ENCODE data around the gene YARS1.

Gene YARS1

GRCh38 chr1:32742956-32743355 lies 74.2 kb downstream of the YARS1 start:
- in situ Hi-C loops (cut with HindIII; ENCODE audit: low pct_ligation_motif_present, low sequenced_read_pairs) = no loop called here
- no peak overlapping the region for H3K27ac ChIP-seq
- TF ChIP-seq CTCF (IDR thresholded peaks at IDR 0.05; ENCODE audit: low read depth, low read length, missing control alignments) = no peak
- no peaks in the 10 kb centered on the region for H3K36me3 ChIP-seq (replicated peaks)
- H3K27me3 ChIP-seq (replicated peaks) = no peaks in the 10 kb centered on the region
- no peak overlapping the region for H3K4me3 ChIP-seq (ENCODE audit: low read depth, low read length)
- DNase-seq = no peak

DNA sequence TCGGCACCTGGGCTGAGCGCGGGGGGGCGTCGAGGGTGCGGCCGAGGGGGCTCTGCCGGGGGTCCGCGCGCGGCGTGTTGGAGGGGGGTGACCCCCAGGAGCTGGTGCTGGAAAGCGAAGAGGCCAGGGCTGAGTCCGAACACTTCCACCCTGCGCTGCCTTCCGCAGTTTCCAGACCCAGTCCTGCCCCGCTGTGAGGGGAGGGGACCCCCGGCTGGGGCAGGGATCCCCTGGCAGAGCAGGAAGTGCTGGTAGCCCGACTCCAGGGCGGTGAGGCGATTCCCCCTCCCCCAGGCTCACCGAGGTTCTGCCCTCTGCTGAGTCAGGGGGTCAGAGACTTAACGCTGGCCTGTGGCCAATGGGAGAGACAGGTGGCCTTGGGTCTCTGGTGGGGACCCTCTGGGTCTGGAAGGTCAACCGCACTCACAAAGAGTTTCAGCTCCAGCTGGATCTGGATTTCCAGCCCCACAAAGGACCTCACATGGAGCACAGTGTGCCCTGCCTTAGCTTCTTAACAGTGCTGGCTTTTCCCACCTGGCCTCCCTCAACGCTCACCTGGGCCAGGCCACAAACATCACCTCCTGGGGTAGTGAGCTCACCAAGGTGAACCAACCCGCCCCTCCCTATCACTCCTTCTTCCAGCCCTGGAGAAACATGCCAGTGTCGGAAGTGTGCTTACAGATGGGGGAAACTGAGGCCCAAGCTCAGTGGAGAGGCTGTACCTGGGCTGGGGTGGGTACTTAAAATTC lies 74.8 kb downstream of the YARS1 start:
- peak overlapping the region; percentile 45 for H3K4me3 ChIP-seq (ENCODE audit: low read depth, low read length)
- DNase-seq = no peak
- no peak overlapping the region for H3K27ac ChIP-seq
- H3K27me3 ChIP-seq (replicated peaks) = no peaks in the 10 kb centered on the region
- no peaks in the 10 kb centered on the region for H3K36me3 ChIP-seq (replicated peaks)
- in situ Hi-C loops (cut with HindIII; ENCODE audit: low pct_ligation_motif_present, low sequenced_read_pairs) = no loop called here
- no peak for TF ChIP-seq CTCF (IDR thresholded peaks at IDR 0.05; ENCODE audit: low read depth, low read length, missing control alignments)

DNA sequence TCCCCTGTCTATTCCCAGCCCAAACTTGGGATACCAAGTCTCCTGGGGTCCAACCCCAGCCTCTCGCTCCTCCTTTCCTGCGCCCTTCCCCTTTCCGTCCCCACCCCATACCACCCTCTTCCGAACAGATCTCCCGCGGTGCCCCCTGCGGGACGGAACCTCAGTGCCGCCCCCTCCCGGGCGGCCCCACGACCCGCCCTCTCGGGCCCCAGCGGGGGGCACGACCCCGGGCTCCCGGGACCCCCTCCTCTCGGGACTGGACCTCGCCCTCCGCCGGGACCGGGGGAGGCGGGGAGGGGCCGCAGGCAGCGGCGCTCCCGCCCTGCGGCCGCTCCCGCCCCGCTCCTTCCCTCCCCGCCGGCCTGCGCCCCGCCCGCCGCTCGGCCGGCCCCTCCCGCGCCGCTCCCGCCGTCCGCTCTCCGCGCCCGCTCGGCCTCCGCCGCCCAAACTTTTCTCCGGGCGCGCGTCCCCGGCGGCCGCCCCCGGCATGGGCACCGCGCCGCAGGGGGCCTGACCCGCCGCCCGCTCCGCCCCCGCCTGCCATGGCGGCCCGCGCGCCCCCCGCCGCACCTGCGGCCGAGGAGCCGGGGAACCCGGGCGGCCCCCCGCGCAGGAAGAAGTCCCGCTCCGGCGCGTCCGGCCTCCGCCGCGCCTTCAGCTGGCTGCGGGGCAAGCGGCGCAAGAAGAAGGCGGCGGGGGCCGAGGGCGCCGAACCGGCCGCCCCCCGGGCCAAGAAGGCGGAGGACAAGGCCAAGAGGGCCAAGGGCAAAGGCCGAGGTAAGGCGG lies 75.6 kb downstream of the YARS1 start:
- Histone ChIP-seq H3K27ac (no peak overlapping the region), H3K27me3 (replicated peaks) (no peaks in the 10 kb centered on the region), H3K4me3 (ENCODE audit: low read depth, low read length) (peak overlapping the region; percentile 48), H3K36me3 (replicated peaks) (no peaks in the 10 kb centered on the region)
- TF ChIP-seq CTCF (IDR thresholded peaks at IDR 0.05; ENCODE audit: low read depth, low read length, missing control alignments) = peak; percentile 40
- in situ Hi-C loops (cut with HindIII; ENCODE audit: low pct_ligation_motif_present, low sequenced_read_pairs) = no loop called here
- DNase-seq = no peak

DNA sequence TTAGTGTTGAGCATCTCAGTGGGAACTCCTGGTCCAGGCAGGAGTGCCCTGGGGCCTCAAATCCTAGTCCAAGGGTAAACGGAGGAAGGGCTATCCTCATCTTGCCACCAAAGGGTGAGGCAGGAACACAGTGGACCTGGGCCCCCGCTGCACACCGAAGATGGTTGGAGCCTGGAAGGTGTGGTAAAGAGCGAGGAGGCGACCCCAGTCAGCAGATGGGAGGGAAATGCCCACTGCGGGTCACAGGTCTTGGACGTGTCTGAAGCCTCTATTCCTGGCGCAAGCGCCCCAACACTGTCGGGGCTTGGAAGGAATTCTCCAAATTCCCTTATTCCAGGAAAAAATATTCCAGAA lies 76.1 kb downstream of the YARS1 start:
- no peak for DNase-seq
- in situ Hi-C loops (cut with HindIII; ENCODE audit: low pct_ligation_motif_present, low sequenced_read_pairs) = no loop called here
- Histone ChIP-seq H3K36me3 (replicated peaks) (no peaks in the 10 kb centered on the region), H3K27me3 (replicated peaks) (no peaks in the 10 kb centered on the region), H3K4me3 (ENCODE audit: low read depth, low read length) (peak overlapping the region; percentile 48), H3K27ac (no peak overlapping the region)
- no peak for TF ChIP-seq CTCF (IDR thresholded peaks at IDR 0.05; ENCODE audit: low read depth, low read length, missing control alignments)

GRCh38 chr1:32736812-32737791 lies 80.1 kb downstream of the YARS1 start:
- DNase-seq = no peak
- Histone ChIP-seq H3K36me3 (replicated peaks) (no peaks in the 10 kb centered on the region), H3K27ac (no peak overlapping the region), H3K4me3 (ENCODE audit: low read depth, low read length) (no peak overlapping the region), H3K27me3 (replicated peaks) (no peaks in the 10 kb centered on the region)
- in situ Hi-C loops (cut with HindIII; ENCODE audit: low pct_ligation_motif_present, low sequenced_read_pairs) = no loop called here
- no peak for TF ChIP-seq CTCF (IDR thresholded peaks at IDR 0.05; ENCODE audit: low read depth, low read length, missing control alignments)
